HFFc6 (cell line): ENCODE data around the gene OXGR1. TPM values are rescaled to one million over a fixed set of nuclear protein-coding genes. Genes with fewer than 3 reads are reported as not detected.
"Not testable (repeated sequence)": the region's sequence is repeated elsewhere in the genome, so short reads cannot be mapped to it uniquely, and the experiment has no call there.

Experiments
- DNase-seq: peaks from one replicate; pipeline ENCODE4 v3.0.0-alpha.2; 2018
- H3K27ac Mint-ChIP-seq: 2 replicates; pipeline ENCODE4 v1.8.0; 2020; ENCODE audit warnings: mild to moderate bottlenecking, mixed read lengths
- H3K27me3 Mint-ChIP-seq: 2 replicates; pipeline ENCODE4 v1.8.0; 2021; ENCODE audit warnings: mild to moderate bottlenecking, moderate library complexity, mixed read lengths; ENCODE audit not compliant: insufficient read depth
- H3K36me3 Mint-ChIP-seq: 2 replicates; pipeline ENCODE4 v1.8.0; 2021; ENCODE audit warnings: low read depth, mixed read lengths
- H3K4me1 Mint-ChIP-seq: 2 replicates; pipeline ENCODE4 v1.8.0; 2020; ENCODE audit warnings: low read depth, mixed read lengths
- H3K4me3 Mint-ChIP-seq: 2 replicates; pipeline ENCODE4 v1.8.0; 2020; ENCODE audit warnings: mild to moderate bottlenecking, moderate library complexity, mixed read lengths
- H3K9me3 Mint-ChIP-seq: 2 replicates; pipeline ENCODE4 v1.8.0; 2020; ENCODE audit warnings: mild to moderate bottlenecking, mixed read lengths
- total RNA-seq, 6 experiments: library from RNA; stranded (reverse); fragmentation: NEBNext Ultra II Directional; extraction: Animal tissue kit (Norgen Biotek cat#: 25700); gene quantifications; 2 replicates in 1 of 6; 3 replicates in 5 of 6; pipeline ENCODE4 v1.2.3, GENCODE V29; 2021
- TF ChIP-seq, protein P1 (sequence below): fragments of 200-600 bp; sonication (generic); IDR thresholded peaks from 2 replicates; pipeline ENCODE4 v1.5.0; 2021; ENCODE audit warnings: antibody characterized with exemption, mild to moderate bottlenecking

OXGR1 gene
- total RNA-seq, 6 experiments from 2014 or later: not detected

DNA sequence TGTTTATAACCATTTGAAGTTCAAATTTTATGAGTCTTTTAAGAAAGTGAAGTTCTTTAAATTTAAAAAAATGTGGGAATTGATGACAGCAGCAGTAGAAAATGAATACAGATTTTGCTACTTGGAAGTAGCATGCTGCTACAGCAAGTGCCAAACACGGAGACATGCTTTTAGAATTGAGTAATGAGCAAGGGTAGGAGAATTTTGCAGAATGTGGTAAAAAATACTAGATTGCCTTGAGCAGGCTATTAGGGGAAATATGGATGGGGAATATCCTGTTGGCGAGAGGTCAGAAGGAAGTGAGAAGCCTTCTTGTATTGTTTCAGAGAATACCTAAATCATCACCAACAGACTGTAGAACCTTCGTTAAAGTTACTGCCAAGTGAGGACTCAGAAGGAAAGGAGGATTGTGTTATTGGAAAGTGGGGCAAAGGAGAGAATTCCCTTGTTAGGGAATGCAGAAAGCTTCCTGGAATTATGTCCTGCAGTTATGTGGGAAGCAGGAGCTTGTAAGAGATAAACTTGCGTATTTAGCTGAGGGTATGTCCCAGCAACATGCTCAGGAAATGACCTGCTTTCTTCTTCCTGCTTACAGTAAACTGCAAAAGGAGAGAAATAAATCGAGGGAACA lies 32.4 kb upstream of the OXGR1 start:
- H3K36me3 Mint-ChIP-seq: no peaks in the 10 kb centered on the region
- H3K9me3 Mint-ChIP-seq: no peaks in the 10 kb centered on the region
- H3K27ac Mint-ChIP-seq: no peak overlapping the region
- TF ChIP-seq, protein P1, sequence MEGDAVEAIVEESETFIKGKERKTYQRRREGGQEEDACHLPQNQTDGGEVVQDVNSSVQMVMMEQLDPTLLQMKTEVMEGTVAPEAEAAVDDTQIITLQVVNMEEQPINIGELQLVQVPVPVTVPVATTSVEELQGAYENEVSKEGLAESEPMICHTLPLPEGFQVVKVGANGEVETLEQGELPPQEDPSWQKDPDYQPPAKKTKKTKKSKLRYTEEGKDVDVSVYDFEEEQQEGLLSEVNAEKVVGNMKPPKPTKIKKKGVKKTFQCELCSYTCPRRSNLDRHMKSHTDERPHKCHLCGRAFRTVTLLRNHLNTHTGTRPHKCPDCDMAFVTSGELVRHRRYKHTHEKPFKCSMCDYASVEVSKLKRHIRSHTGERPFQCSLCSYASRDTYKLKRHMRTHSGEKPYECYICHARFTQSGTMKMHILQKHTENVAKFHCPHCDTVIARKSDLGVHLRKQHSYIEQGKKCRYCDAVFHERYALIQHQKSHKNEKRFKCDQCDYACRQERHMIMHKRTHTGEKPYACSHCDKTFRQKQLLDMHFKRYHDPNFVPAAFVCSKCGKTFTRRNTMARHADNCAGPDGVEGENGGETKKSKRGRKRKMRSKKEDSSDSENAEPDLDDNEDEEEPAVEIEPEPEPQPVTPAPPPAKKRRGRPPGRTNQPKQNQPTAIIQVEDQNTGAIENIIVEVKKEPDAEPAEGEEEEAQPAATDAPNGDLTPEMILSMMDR: no peak
- H3K27me3 Mint-ChIP-seq: peaks cover 13% of the 10 kb centered on the region
- H3K4me1 Mint-ChIP-seq: peaks cover 13% of the 10 kb centered on the region
- no peak overlapping the region for H3K4me3 Mint-ChIP-seq
- DNase-seq: no peak

DNA sequence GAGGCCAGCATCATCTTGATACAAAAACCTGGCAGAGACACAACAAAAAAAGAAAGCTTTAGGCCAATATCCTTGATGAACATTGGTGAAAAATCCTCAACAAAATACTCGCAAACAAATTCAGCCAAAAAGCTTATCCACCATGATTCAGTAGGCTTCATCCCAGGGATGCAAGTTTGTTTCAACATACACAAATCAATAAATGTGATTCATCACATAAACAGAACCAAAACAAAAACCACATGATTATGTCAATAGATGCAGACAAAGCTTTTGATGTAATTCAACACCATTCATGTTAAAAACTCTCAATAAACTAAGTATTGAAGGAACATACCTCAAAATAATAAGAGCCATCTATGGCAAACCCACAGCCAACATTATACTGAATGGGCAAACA lies 29.5 kb upstream of the OXGR1 start:
- Mint-ChIP-seq H3K27me3 (peaks cover 18% of the 10 kb centered on the region), H3K4me1 (peaks cover 11% of the 10 kb centered on the region; the same call in 1 of the 2 replicates)
- not testable (repeated sequence) for H3K36me3 Mint-ChIP-seq, H3K27ac Mint-ChIP-seq, H3K4me3 Mint-ChIP-seq, H3K9me3 Mint-ChIP-seq, DNase-seq

DNA sequence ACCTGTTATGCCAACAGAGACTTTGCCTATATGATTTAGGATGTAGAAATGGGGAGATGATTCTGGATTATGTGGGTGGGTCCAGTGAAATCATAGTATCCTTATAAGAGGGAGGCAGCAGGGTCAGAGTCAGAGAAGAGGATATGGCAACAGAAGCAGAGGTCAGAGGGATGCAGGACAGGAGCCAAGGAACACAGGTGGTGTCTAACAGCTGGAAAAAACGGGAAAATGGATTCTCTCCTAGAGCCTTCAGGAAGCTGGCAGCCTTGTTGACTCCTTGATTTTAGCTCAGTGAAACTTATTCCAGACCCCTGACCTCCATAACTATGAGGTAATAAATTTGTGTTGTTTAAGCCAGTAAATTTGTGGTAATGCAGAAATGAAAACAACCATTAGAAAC lies 28.8 kb upstream of the OXGR1 start:
- H3K4me1 Mint-ChIP-seq: peaks cover 6% of the 10 kb centered on the region; the same call in 1 of the 2 replicates
- no peaks in the 10 kb centered on the region for H3K9me3 Mint-ChIP-seq
- peaks cover 18% of the 10 kb centered on the region for H3K27me3 Mint-ChIP-seq
- no peak for DNase-seq
- TF ChIP-seq, protein P1: no peak
- no peak overlapping the region for H3K4me3 Mint-ChIP-seq
- H3K27ac Mint-ChIP-seq: no peak overlapping the region
- no peaks in the 10 kb centered on the region for H3K36me3 Mint-ChIP-seq

DNA sequence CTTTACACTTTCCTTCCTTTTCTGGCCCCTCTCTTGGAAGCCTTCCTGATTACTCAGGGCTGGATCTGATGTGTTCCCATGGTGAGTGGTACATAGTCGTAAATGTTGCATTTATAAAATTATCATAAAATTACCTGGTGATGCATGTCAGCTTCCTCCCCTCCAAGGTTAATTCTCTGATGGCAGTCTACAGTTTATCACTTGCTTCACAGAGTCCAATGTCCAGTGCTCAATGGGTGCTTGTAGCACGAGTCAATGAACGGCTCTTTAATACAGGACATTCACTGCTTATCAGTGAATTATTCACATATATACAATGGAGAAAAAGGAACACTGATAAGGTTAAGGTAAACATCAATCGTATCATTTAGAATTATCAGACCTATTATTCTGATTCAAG lies 27.0 kb upstream of the OXGR1 start:
- TF ChIP-seq, protein P1: no peak
- Mint-ChIP-seq H3K9me3 (no peaks in the 10 kb centered on the region), H3K27ac (no peak overlapping the region), H3K4me3 (no peak overlapping the region), H3K27me3 (peaks cover 14% of the 10 kb centered on the region), H3K4me1 (no peaks in the 10 kb centered on the region; the same call in 1 of the 2 replicates), H3K36me3 (no peaks in the 10 kb centered on the region)
- no peak for DNase-seq

DNA sequence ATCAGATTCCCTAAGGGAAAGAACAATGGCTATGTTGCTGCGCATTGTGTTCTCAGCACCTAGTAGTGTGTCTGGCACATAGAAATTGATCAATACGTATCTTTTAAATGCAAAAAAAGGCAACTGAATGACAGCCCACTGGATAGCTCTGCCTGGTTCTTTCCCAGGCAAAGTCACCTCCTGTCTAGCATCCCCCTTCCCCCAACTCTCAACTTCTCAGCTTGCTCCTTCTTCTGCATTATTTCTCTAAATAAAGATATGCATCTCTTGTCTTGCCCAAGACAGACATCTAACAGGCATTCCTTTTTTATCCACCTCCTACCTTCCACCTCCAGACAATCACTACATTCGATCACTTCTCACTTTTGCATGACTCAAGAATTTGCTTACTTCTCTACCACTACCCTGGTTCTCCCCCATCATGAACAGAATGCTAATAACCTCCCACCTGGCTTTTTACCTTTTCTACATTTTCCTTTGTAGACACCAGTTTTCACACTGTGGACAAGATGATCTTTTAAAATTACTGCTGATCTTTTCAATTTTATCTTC lies 26.5 kb upstream of the OXGR1 start:
- no peaks in the 10 kb centered on the region for H3K9me3 Mint-ChIP-seq
- no peak overlapping the region for H3K27ac Mint-ChIP-seq
- no peaks in the 10 kb centered on the region for H3K36me3 Mint-ChIP-seq
- H3K4me3 Mint-ChIP-seq: no peak overlapping the region
- no peaks in the 10 kb centered on the region; the same call in 1 of the 2 replicates for H3K4me1 Mint-ChIP-seq
- DNase-seq: no peak
- peaks cover 14% of the 10 kb centered on the region for H3K27me3 Mint-ChIP-seq
- TF ChIP-seq, protein P1: no peak

DNA sequence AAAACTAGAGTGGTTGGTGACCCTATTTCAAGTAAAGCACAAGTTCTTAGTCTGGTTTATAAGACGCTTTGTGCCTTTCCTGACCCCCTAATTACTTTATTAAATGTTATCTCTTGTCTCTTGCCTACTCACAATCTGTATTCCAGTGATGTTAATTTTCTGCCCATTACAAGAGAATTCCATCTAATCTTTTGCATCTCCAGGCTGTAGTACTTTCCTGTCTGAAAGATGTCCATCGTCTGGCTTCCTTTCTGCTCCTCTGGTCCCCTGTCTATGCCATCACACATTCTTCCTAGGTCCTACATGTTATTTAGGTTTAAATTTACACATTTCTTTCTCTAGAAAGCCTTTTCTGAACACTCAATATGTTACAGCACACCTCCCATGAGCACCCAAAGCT lies 25.9 kb upstream of the OXGR1 start:
- Mint-ChIP-seq H3K4me3 (no peak overlapping the region), H3K4me1 (no peaks in the 10 kb centered on the region; the same call in 1 of the 2 replicates), H3K9me3 (no peaks in the 10 kb centered on the region), H3K27ac (no peak overlapping the region), H3K27me3 (peaks cover 14% of the 10 kb centered on the region), H3K36me3 (no peaks in the 10 kb centered on the region)
- no peak for DNase-seq
- TF ChIP-seq, protein P1: no peak
